CD4-positive, alpha-beta T cell treated with Interleukin-15 for 1 hour (primary cell): ENCODE data around the gene RMRP.

Experiments used
- DNase-seq: peaks from one replicate; pipeline ENCODE4 v3.0.0-alpha.2; 2020

RMRP gene

GRCh38 chr9:35686222-35687203 is 28.7 kb upstream of the RMRP start:
- no peak for DNase-seq

GRCh38 chr9:35685506-35685905 is 27.7 kb upstream of the RMRP start:
- no peak for DNase-seq

GRCh38 chr9:35684921-35685320 is 27.1 kb upstream of the RMRP start:
- DNase-seq = no peak

GRCh38 chr9:35683323-35683722 is 25.5 kb upstream of the RMRP start:
- DNase-seq = no peak

GRCh38 chr9:35682520-35683315 is 24.9 kb upstream of the RMRP start:
- no peak for DNase-seq

GRCh38 chr9:35682051-35682450 is 24.2 kb upstream of the RMRP start:
- DNase-seq = no peak

- no peak for DNase-seq
Measured at GRCh38 chr9:35681341-35682002, 23.7 kb upstream of the RMRP start.

GRCh38 chr9:35680331-35681105 is 22.7 kb upstream of the RMRP start:
- DNase-seq = no peak

GRCh38 chr9:35679766-35680330 is 22.0 kb upstream of the RMRP start:
- DNase-seq = no peak

- DNase-seq = no peak
Measured at GRCh38 chr9:35679091-35679490, 21.3 kb upstream of the RMRP start.

- DNase-seq = no peak
Measured at GRCh38 chr9:35675732-35676392, 18.0 kb upstream of the RMRP start.

GRCh38 chr9:35675204-35675603 is 17.4 kb upstream of the RMRP start:
- DNase-seq = no peak

- no peak for DNase-seq
Measured at GRCh38 chr9:35674025-35674361, 16.2 kb upstream of the RMRP start.

- DNase-seq = no peak
Measured at GRCh38 chr9:35673132-35674024, 15.6 kb upstream of the RMRP start, which contains the start of gene CA9. Gene CA9, plus strand, starts transcription at chr9:35673928. Its CDS starts 32 bp downstream, at chr9:35673960.

- no peak for DNase-seq
Measured at GRCh38 chr9:35669331-35670145, 11.7 kb upstream of the RMRP start.

- no peak for DNase-seq
Measured at GRCh38 chr9:35667939-35668338, 10.1 kb upstream of the RMRP start.

GRCh38 chr9:35666549-35666948 is 8.7 kb upstream of the RMRP start:
- DNase-seq = no peak

GRCh38 chr9:35666045-35666444 is 8.2 kb upstream of the RMRP start:
- DNase-seq = no peak

GRCh38 chr9:35665471-35665818 is 7.6 kb upstream of the RMRP start:
- no peak for DNase-seq
